NCI-H526 (cell line): ENCODE results near the gene TSPAN31.

Experiments used
- DNase-seq, 2 experiments: peaks; one replicate each; lab custom pipeline; 2025; lab: John Stamatoyannopoulos, UW

The TSPAN31 gene

GRCh38 chr12:57735952-57736740 lies 8.7 kb upstream of the TSPAN31 start:
- DNase-seq: peak in 1 of 2 experiments; percentile 72

GRCh38 chr12:57736741-57737466 lies 7.9 kb upstream of the TSPAN31 start:
- peak in 1 of 2 experiments; percentile 52 for DNase-seq

- DNase-seq: peak in 1 of 2 experiments; percentile 60
These were observed 7.1 kb upstream of the TSPAN31 start for GRCh38 chr12:57737467-57738460.

- DNase-seq: peak in 1 of 2 experiments; percentile 72
These were observed 6.1 kb upstream of the TSPAN31 start, which contains the start of gene AGAP2 for GRCh38 chr12:57738661-57739237. Gene AGAP2, minus strand, starts transcription at chr12:57738742. Its CDS starts 496 bp downstream, at chr12:57738246.

- no peak for DNase-seq
These were observed 5.5 kb upstream of the TSPAN31 start for GRCh38 chr12:57739387-57739786.

- no peak for DNase-seq
These were observed 4.8 kb upstream of the TSPAN31 start for GRCh38 chr12:57739914-57740538.

- DNase-seq: no peak
These were observed 4.0 kb upstream of the TSPAN31 start for GRCh38 chr12:57740656-57741412.

GRCh38 chr12:57741413-57741789 lies 3.4 kb upstream of the TSPAN31 start:
- no peak for DNase-seq

- DNase-seq: no peak
These were observed 2.7 kb upstream of the TSPAN31 start for GRCh38 chr12:57741844-57742738.

- DNase-seq: no peak
These were observed 1.1 kb upstream of the TSPAN31 start for GRCh38 chr12:57743769-57744168.

- DNase-seq: peak in 1 of 2 experiments; percentile 42
These were observed 554 bp upstream of the TSPAN31 start for GRCh38 chr12:57744194-57744776.

- DNase-seq: no peak
These were observed 644 bp downstream of the TSPAN31 start for GRCh38 chr12:57745485-57745881.

- no peak for DNase-seq
These were observed 1.2 kb downstream of the TSPAN31 start for GRCh38 chr12:57746025-57746424.

GRCh38 chr12:57749061-57749460 lies 4.2 kb downstream of the TSPAN31 start:
- DNase-seq: no peak

GRCh38 chr12:57750561-57751431 lies 6.0 kb downstream of the TSPAN31 start:
- no peak for DNase-seq

- DNase-seq: no peak
These were observed 6.6 kb downstream of the TSPAN31 start for GRCh38 chr12:57751432-57751787.

- peak; percentile 99 for DNase-seq
These were observed 7.2 kb downstream of the TSPAN31 start, which contains the start of gene CDK4 for GRCh38 chr12:57751788-57752667. Gene CDK4, minus strand, starts transcription at chr12:57752310. Its CDS starts 593 bp downstream, at chr12:57751717.
